K562 (cell line): ENCODE data around the gene SSH3. TPM values are rescaled to one million over a fixed set of nuclear protein-coding genes. Genes with fewer than 3 reads are reported as not detected.

Experiments
- ADNP ChIP-seq: fragments of 200-800 bp; sonication (Bioruptor generic); IDR thresholded peaks from 2 replicates; pipeline ENCODE4 v1.6.1; 2016; ENCODE audit warnings: missing genetic modification characterization, missing compliant biosample characterization
- ESRRA ChIP-seq: fragments of 450-650 bp; IDR thresholded peaks from 2 replicates; pipeline ENCODE4 v1.6.1; 2014; ENCODE audit warnings: low read depth, mild to moderate bottlenecking, moderate library complexity, borderline replicate concordance
- ETV1 ChIP-seq: fragments of 450-650 bp; conservative IDR thresholded peaks from 2 replicates; pipeline ENCODE4 v1.6.1; 2016; ENCODE audit warnings: missing genetic modification characterization, control low read depth, low read depth, missing compliant biosample characterization
- HINFP ChIP-seq: fragments of 450-650 bp; conservative IDR thresholded peaks from 2 replicates; pipeline ENCODE4 v1.6.1; 2016; ENCODE audit warnings: missing genetic modification characterization, low read depth, mild to moderate bottlenecking, control low read depth, missing compliant biosample characterization
- POLR2H ChIP-seq: IDR thresholded peaks from 2 replicates; pipeline ENCODE4 v1.6.1; 2016; ENCODE audit warnings: missing genetic modification characterization, low read depth, mild to moderate bottlenecking, control low read depth, missing compliant biosample characterization, moderate library complexity
- RFX1 ChIP-seq: fragments of 450-650 bp; IDR thresholded peaks from 2 replicates; pipeline ENCODE4 v1.6.1; 2016; ENCODE audit warnings: mild to moderate bottlenecking, moderate library complexity
- SAFB2 ChIP-seq: fragments of 200-400 bp; formaldehyde crosslinking; IDR thresholded peaks from 2 replicates; pipeline ENCODE4 v1.6.1; 2018; ENCODE audit warnings: borderline replicate concordance, low read length, low read depth, moderate library complexity; ENCODE audit not compliant: severe bottlenecking
- TSHZ1 ChIP-seq: fragments of 250-450 bp; sonication (Bioruptor Pico); IDR thresholded peaks from 2 replicates; pipeline ENCODE4 v1.4.0; 2020; ENCODE audit warnings: mild to moderate bottlenecking, moderate library complexity
- USF1 ChIP-seq: sonication (generic); formaldehyde crosslinking; IDR thresholded peaks from 2 replicates; pipeline ENCODE4 v1.9.0; 2022; ENCODE audit warnings: mild to moderate bottlenecking, missing genetic modification reagents
- ZFP91 ChIP-seq: sonication (generic); formaldehyde crosslinking; IDR thresholded peaks from 2 replicates; pipeline ENCODE4 v1.8.0; 2022; ENCODE audit warnings: mild to moderate bottlenecking, missing genetic modification reagents
- ZNF121 ChIP-seq: sonication (generic); formaldehyde crosslinking; conservative IDR thresholded peaks from 2 replicates; pipeline ENCODE4 v1.8.0; 2022; ENCODE audit warnings: missing genetic modification reagents
- ZNF23 ChIP-seq: fragments of 250-450 bp; sonication (Bioruptor Pico); IDR thresholded peaks from 2 replicates; pipeline ENCODE4 v1.4.0; 2020; ENCODE audit warnings: mild to moderate bottlenecking
- ZNF232 ChIP-seq: sonication (generic); formaldehyde crosslinking; IDR thresholded peaks from 2 replicates; pipeline ENCODE4 v1.8.0; 2022; ENCODE audit warnings: mild to moderate bottlenecking, missing genetic modification reagents
- ZNF324 ChIP-seq: fragments of 250-450 bp; sonication (Bioruptor Pico); IDR thresholded peaks from 2 replicates; pipeline ENCODE4 v1.4.0; 2020; ENCODE audit warnings: mild to moderate bottlenecking
- ZNF639 ChIP-seq, 2 experiments: fragments of 200-800 bp in 1 of 2; sonication (Bioruptor generic) in 1 of 2; sonication (generic) in 1 of 2; formaldehyde crosslinking in 1 of 2; IDR thresholded peaks in 1 of 2; conservative IDR thresholded peaks in 1 of 2; 2 replicates each; pipeline versions ENCODE4 v1.5.0 to v1.6.1; 2016 to 2020; ENCODE audit warnings: missing compliant biosample characterization in 1 of 2, missing genetic modification characterization in 1 of 2, missing genetic modification reagents in 1 of 2
- polyA plus RNA-seq, 8 experiments: library from polyadenylated mRNA; depleted of rRNA in 4 of 8; stranded (reverse) in 5 of 8; unstranded in 3 of 8; fragments of >200 nt; fragmentation: Nextera tagmentation in 2 of 8; fragmentation: Illumina TruSeq in 1 of 8; extraction: Ambion mirVana in 2 of 8; extraction: Trizol in 1 of 8; gene quantifications; 2 replicates each; pipeline versions ENCODE4 v1.2.1 to v1.2.3, GENCODE V29; 2011 to 2014; ENCODE audit warnings: inconsistent platforms in 1 of 8, missing spikeins in 1 of 8
- total RNA-seq, 7 experiments: library from RNA; depleted of rRNA in 6 of 7; stranded (reverse); fragments of >200 nt in 6 of 7; fragmentation: Illumina TruSeq in 2 of 7; extraction: Trizol in 2 of 7; gene quantifications; 2 replicates each; pipeline versions ENCODE4 v1.2.1 to v1.2.3, GENCODE V29; 2011 to 2021; ENCODE audit warnings: low replicate concordance in 1 of 7

SSH3 gene
- total and polyA plus RNA-seq, 9 of the 15 experiments (the other 6 are each of a cell fraction or from before 2014, with no cell fraction given): 0.07 to 1.0 (median 0.24) TPM; not detected in 3

GRCh38 chr11:67353317-67354074 lies 50.2 kb downstream of the SSH3 start, which contains the start of gene POLD4 (continued):
- TF ChIP-seq ZNF324 (no peak), SAFB2 (no peak), POLR2H (tag) (peak; percentile 63; the same call in 1 of the 2 replicates), ZNF232 (CRISPR knock-in tag) (no peak), RFX1 (no peak), USF1 (CRISPR knock-in tag) (no peak), ZFP91 (CRISPR knock-in tag) (no peak), ESRRA (0 out of 2 replicates have a peak, but pooled peaks have one; percentile 20), ZNF121 (CRISPR knock-in tag) (no peak), ZNF23 (CRISPR knock-in tag) (no peak), ETV1 (tag) (peak; percentile 84), HINFP (tag) (no peak), ADNP (tag) (no peak), TSHZ1 (CRISPR knock-in tag) (no peak), ZNF639 (CRISPR knock-in tag; conservative IDR thresholded peaks at IDR 0.05 in 1 of 2, IDR thresholded peaks at IDR 0.05 in 1 of 2) (no peak)
